GM20431 (cell line): ENCODE data around the gene CDK2AP2.
"Not testable (repeated sequence)": the region's sequence is repeated elsewhere in the genome, so short reads cannot be mapped to it uniquely, and the experiment has no call there.

Experiments used
- in situ Hi-C: fragments of 300-500 bp; cut with MseI, MboI; formaldehyde crosslinking; loops from one replicate; pipeline ENCODE4 v1.15.0; 2020; ENCODE audit warnings: low sequenced_read_pairs; ENCODE audit not compliant: unreplicated experiment

CDK2AP2 gene, protein sequence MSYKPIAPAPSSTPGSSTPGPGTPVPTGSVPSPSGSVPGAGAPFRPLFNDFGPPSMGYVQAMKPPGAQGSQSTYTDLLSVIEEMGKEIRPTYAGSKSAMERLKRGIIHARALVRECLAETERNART

DNA sequence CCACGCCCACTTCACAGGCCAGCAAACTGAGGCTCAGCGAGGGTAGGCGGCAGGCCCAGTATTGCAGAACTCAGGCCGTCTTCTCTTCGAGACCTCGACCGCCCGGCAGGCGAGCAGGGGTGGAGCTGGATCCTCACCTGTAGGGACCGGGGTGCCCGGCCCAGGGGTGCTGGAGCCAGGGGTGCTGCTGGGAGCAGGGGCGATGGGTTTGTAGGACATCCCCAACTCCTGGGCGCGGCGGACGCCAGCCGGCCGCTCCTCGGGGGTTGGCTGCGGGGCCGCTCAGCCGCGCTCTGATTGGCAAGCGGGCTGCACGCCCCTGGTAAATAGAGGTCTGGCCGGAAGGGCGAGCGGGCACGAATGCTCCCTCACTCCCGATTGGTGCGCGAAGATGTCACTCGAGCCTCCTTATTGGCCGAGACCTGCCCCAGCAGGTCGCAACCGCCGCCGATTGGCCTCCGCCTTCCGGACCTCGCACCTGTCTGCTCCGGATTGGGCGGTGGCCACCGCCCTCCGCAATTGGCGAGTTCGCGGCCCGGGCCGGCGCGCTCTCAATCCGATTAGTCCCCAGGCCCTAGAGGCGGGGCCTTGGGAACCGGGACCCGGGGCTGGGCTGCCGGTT, at the start of gene CDK2AP2:
Gene CDK2AP2 (minus strand): TSS at position 299 of the 622 bp plus-strand sequence. CDS start 80 bp downstream, at position 219.
- in situ Hi-C loops = no loop called here

DNA sequence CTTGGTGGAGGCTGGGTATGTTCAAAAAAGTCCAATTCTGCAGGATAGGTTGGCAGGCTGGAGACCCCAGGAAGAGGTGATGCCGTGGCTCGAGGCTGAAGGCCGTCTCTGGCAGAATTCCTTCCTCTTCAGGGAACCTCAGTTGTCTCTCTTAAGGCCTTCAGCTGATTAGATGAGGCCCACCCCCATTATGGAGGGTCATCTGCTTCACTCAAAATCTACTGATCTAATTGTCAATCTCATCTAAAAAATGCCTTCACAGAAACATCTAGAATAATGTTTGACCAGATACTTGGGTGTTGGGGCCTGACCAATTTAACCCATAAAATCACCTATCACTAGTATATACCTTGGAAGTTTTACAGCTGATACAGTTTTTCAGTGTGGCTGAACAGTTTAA, 48.3 kb upstream of the CDK2AP2 start:
- in situ Hi-C loops = no loop called here

DNA sequence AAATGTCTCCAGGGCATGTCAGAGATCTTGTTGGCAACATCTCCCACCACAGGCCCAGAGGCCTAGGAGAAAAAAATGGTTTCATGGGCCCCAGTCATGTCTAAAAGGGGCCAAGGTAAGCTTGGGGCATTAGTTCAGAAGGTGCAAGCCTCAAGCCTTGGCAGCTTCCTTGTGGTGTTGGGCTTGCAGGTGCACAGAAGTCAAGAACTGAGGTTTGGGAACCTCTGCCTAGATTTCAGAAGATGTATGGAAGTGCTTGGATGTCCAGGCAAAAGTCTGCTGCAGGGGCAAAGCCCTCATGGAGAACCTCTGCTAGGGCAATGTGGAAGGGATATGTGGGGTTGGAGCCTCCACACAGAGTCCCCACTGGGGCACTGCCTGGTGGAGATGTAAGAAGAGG, 43.7 kb upstream of the CDK2AP2 start:
- in situ Hi-C loops = not testable (repeated sequence)

DNA sequence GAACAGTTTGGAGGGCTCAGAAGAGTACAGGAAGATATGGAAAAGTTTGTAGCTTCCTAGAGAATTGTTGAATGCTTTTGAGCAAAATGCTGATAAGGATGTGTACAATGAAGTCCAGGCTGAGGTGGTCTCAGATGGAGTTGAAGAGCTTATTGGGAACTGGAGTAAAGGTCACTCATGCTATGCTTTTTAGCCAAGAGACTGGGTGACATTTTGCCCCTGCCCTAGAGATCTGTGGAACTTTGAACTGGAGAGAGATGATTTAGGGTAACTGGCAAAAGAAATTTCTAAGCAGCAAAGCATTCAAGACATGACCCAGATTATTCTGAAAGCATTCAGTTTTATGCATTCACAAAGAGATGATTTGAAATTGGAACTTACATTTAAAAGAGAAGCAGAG, 43.2 kb upstream of the CDK2AP2 start:
- in situ Hi-C loops = no loop called here

DNA sequence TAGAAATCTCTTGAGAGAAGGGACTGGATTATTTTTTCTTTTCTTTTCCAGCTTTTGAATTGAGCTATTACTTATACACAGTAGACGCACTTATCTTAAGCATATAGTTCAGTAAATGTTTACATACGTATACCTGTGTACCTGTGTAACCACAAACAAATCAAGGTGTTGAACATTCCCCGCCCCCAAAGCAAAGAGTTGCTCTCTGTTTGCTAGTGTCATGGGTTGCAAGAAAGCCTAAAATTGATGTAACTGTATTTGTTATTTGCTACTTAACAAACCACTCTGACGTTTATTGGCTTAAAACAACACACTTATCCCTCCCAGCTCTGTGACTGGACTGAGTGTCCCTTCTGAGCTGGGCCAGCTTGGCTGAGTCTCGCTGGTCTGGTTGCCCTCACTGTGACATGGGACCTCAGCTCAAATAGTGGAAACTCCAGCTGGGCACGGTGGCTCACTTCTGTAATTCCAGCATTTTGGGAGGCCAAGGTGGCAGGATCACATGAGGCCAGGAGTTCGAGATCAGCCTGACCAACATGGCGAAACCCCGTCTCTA, 40.7 kb upstream of the CDK2AP2 start:
- in situ Hi-C loops = no loop called here

DNA sequence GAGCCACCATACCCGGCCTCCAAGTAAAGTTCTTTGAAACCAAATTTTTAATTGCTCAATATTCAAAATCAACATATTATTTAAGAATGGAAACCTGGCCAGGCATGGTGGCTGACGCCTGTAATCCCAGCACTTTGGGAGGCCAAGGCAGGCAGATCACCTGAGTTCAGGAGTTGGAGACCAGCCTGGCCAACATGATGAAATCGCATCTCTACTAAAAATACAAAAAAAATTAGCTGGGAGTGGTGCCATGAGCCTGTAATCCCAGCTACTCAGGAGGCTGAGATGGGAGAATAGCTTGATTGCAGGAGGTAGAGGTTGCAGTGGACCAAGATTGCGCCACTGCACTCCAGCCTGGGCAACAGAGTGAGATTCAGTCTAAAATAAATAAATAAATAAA, 40.1 kb upstream of the CDK2AP2 start:
- in situ Hi-C loops = not testable (repeated sequence)

DNA sequence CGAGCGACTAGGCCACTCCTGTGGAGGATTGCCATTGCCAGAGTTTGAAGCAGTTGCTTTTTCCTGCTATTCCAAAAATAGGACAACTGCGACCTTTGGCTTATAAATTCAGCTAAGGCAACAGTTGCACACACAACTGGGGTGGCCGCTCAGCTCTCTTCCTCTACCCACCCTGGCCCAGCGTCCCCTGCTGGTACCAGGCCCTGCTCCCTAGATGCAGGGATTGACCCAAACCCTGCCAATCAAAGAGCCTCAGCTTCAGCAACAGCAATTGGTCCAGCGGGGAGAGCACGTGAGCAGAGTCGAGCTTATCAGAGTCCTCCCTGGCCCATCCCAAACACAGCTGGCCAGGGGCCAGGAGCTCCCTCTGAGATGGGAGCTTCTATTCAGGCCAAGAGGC, 37.3 kb upstream of the CDK2AP2 start:
- in situ Hi-C loops = no loop called here

DNA sequence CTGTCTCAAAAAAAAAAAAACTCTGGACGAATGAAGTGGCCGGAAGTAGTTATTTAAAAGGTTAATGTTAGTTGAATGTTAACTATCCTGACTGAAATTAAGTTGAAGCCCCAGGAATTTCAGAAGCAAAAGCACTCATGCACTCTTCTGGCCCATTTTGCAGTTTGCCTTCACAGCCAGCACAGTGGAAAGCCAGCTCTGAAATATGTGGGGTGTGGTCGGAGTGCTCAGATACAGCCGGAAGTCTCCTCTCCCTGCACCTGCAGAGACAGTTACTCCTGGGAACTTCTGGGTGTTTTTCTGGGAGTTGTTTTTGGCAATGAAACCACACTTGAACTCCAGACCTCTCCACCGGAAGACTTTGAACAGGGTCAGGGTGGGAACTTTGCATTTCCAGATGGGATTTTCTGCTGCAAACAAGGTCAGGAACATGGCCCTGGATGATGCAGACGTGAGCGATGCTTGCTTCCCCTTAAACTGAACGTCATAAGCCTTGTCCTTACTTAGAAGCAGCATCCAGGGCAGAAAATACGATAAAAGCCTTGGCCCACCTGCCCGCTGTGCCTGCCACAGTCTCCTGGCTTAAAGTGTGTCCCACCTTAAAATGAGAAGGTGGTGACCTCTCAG, 36.8 kb upstream of the CDK2AP2 start:
- in situ Hi-C loops = no loop called here

DNA sequence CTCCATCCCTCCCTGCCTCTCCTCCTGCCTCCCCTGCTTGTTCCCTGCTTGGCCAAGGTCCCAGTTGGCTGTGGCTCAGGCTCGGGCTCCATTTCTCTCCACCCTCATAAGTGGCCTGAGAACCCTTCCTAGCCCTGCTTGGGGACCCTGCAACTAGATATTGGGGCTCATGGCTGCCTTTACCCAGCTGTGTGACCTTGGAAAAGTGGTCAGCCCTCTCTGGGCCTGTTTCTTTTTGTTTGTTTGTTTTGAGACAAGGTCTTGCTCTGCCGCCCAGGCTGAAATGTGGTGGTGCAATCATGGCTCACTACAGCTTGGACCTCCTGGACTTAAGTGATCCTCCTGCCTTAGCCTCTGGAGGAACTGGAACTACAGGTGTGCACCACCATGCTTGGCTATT, 35.6 kb upstream of the CDK2AP2 start:
- in situ Hi-C loops = no loop called here

DNA sequence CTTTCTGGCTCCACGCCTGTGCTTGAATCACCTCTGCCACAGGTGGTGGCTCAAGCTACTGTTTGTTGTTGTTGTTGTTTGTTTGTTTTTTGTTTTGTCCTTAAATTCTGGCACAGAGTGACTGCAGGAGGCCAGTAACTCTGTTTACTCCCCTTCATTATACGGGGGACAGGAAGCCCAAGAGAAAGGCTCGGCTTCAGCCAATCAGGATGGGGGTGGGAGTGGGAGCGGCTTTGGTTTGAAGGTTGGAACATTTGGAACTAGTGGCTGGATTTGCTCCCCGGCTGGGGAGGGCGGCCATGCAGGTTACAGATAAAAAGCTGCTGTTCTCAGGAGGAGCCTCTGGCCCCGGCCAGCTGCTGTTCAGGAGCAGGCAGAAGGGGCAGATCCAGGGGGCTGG, 35.0 kb upstream of the CDK2AP2 start:
- in situ Hi-C loops = no loop called here

DNA sequence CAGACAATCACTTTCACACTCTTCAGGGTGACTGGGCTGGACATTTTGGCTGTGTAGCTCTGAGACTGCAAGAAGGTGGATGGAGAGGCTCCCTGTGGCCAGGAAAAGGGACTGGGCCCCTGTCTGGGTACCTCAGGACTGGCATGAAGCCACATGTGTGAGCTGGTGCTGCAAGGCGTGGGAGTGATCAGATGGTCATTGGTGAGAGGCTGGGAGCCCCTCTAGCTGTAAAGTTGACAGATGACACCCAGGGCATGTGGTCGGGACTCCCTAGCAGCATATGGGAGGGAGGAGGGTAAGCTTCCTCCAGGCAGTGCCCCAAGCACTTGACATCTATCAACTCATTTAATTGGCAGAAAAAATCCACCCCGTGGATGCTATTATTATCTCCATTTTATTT, 34.2 kb upstream of the CDK2AP2 start:
- in situ Hi-C loops = no loop called here

DNA sequence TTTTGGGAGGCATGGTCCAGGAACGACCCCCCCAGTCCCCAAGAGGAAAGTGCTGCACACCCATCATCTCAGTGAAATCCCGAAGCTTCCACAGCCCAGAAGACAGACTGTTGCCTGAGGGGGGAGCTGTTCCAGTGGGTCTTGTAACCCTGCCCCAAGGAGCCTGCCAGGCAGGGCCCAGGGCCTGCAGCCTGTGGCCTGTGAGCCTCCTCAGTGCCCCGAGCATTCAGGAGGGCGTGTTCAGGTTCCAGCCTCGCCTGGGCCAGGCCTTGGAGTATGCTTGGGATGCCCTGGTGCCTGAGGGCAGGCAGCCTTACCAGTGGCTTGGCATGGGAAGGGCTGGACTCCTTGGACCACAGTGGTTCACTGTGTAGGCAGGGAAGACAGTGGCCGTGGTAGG, 33.2 kb upstream of the CDK2AP2 start:
- in situ Hi-C loops = no loop called here

DNA sequence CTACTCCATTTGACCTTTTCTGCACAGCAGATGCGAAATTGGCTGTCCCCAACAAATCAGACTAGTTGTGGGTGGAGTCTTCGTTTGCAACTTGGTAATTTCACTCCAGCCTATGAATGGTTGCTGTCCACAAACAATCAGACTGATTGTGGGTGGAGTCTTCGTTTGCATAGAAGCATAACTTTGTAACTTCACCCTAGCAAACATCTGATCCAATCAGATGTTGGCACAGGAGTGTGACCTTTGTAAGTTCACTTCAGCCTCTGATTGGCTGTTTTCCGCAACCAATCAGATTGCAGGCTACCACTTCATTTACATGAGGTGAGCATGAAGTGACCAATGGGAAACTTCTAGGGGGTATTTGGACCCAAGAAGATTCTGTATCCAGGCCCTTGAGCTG, 31.6 kb upstream of the CDK2AP2 start:
- in situ Hi-C loops = no loop called here

DNA sequence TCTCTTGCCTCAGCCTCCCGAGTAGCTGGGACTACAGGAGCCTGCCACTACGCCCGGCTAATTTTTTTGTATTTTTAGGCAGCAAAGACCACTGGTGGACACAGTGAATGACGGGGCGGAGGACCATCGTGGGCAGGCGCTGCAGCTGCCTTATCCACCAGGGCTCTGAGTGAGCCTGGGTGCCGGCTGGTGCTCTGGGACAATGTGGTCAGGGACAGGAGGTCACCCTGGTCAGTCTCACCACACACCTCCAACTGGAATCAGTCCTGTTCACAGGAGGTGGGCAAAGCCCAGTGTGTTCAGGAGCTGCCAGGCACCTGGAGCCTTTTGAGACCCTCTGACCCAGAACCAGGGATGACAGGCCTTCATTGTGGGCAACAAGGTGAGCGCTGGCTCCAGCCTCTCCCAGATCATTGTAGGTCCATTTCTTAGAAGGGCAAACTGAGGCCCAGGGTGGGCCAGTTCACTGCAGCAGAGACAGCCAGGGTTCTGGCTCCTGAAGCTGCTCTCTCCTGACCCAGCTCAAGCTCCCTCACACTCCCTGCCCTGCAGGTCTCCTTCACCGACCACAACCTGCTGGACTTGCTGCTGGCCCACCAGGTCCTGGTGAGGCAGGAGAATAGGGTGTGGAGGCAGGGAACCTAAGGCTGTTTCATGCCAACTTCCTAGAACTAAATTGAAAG, 31.0 kb upstream of the CDK2AP2 start:
- in situ Hi-C loops = no loop called here

DNA sequence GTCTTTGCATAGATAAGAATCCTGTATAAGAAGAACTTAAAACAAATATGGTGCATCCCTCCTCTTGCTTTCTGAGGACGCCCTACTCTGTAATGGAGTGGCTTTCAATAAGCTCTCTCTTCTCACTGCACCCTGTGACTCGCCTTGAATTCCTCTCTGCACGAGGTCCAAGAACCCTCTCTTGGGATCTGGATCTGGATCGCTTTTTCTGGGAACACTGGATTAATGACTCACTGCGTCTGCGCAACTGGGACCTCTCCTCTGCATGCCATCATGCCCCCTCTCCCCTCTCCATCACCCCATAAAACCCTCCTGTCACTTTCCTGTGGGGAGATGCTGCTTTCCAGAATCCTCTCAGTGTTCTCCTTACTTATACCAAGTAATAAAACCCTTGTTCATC, 30.3 kb upstream of the CDK2AP2 start:
- in situ Hi-C loops = no loop called here

DNA sequence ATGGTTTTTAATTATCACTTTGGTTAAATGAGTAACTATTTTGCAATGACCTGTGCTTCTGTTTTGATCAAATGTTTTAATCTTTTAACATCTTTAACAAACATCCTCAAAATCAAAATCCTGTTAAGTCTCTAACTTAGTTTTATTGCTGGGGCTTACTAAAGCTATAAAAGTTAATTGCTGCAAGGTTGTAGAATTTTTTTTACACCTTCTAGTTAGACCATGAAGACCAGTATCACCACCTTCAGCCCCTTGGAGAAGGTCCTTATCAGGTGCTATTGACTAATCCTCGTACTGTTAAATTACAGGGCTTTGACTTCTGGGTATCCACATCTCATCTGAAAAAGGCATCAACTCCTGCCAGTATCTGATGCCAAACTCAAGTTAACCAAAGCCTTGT, 27.6 kb upstream of the CDK2AP2 start:
- in situ Hi-C loops = no loop called here

DNA sequence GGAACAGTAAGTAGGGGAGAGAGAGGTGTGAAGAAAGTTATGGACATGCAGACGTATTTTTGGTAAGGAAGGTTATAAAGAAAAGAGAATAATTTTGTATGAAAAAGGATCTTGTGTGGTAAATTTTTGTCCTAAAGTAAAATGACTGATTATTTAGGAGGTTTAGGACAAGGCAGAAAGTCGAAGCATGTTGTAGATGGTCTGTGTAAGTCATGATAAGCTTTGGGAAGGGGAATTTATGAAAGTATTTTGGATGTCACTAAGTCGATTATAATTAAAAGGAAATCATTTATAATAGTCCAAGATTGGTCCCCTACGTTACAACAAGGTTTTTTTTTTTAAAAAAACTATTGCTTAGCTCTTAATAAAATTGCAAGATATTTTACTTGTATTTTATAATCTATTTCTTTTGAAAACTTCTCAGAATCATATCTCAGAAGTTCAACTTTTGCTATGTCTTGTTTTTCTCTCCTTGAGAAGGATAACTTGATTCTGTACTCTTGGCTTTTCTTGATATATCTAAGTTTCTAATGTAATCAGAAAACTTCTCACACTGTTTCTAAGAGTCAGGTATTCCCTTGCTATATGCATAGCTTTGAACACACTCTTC, 26.2 kb upstream of the CDK2AP2 start:
- in situ Hi-C loops = no loop called here

DNA sequence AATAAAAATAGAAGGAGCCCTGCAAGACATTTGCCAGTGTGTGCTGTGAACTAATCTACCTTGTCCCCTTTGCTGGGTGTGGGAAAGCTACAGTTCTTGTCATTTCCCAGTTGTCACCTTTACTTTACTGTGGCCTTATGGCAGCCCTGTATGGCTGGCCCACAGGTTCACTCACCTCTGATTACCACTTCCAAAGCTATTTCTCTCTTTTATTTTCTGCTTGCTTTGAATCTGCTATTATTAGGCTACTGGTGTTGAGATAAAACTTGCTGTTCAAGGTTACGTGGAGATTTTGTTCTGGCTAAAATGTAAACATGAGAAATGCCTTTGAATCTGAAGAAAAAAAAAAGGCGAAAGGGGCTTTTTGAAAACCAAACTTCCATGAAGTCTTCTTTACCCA, 24.9 kb upstream of the CDK2AP2 start:
- in situ Hi-C loops = no loop called here

DNA sequence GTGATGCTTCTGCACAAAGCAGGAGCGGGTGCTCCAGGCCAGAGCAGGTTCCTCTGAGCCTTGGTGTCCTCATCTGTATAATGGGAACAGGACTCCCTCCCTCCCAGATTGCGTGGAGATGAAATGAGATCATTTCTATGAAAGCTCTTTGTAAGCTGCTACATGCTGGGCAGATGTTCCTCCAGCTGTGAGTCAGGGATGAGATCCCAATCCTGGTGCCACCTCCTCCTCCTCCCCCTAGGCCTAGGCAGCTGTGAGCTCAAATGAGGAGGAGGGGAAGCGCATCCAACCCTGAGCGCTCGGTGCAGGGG, 22.3 kb upstream of the CDK2AP2 start:
- in situ Hi-C loops = no loop called here

DNA sequence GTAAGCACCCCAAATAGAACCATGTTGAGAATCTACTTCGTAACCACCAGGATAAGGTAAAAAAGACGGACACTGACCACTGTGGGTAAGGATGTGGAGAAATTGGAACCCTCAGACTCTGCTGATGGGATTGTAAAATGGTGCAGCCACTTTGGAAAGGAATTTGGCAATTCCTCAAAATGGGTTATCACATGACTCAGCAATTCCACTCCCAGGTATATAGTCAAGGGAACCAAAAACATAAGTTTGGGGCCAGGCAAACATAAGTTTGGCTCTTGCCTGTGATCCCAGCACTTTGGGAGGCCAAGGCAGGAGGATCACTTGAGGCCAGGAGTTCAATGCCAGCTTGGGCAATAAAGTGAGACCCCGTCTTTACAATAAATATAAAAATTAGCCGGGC, 20.4 kb upstream of the CDK2AP2 start:
- in situ Hi-C loops = no loop called here
